Measurements from ENCODE around the gene C11orf91. TPM values are rescaled to one million over a fixed set of nuclear protein-coding genes. Genes with fewer than 3 reads are reported as not detected.
"Not testable (repeated sequence)": the region's sequence is repeated elsewhere in the genome, so short reads cannot be mapped to it uniquely, and the experiment has no call there.

C11orf91 gene
- not detected in 2 replicates for total RNA-seq

GRCh38 chr11:33700502-33701271 lies at the start of gene C11orf91:
Gene C11orf91, minus strand, starts transcription at chr11:33700826. Its CDS starts 86 bp downstream, at chr11:33700740.
- peak; percentile 99 for DNase-seq

GRCh38 chr11:33747979-33748378 lies 47.4 kb upstream of the C11orf91 start:
- DNase-seq: peak; percentile 33

- no peak for DNase-seq
Measured at GRCh38 chr11:33743291-33743690, 42.7 kb upstream of the C11orf91 start.

- peak; percentile 69 for DNase-seq
Measured at GRCh38 chr11:33742249-33742851, 41.7 kb upstream of the C11orf91 start.

DNA sequence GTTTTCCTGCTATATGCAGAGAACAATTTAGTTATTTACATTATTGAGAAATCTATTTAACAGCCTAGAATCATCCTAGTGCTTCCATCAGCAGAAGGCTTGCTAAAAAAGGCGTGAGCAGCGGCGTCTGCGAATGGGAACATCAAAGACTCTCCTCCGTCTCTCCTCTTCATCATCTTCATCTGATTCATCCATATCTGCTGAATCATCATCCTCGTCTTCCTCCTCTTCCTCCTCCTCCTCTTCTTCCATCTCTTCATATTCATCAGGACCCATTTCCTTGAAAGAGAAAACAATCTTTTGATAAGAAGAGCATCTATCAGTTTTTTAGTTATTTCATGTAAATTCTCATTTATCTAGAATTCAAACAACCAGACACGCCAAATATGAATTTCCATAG lies 41.2 kb upstream of the C11orf91 start:
- DNase-seq: no peak

DNA sequence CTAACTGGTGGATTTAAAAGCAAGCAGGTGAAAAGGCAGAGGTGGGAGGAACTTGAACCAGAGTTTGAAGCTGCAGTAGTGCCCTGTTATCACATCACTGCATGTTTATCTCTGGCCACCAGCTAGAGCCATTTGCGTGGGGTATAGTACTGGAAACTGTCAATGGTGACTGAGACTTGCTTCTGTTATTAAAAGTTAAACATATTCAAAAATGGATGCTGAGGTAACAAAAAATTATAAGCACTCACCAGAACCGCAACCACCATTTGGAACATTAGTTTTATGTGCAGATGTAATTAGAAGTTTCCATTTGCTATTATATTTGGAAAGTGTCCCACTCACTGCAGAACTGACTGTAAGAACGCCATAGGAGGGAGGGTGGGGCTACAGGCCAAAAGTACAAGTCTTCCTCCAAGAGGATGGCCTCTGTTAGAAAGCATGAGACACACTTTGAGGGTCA lies 36.8 kb upstream of the C11orf91 start:
- DNase-seq: no peak

DNA sequence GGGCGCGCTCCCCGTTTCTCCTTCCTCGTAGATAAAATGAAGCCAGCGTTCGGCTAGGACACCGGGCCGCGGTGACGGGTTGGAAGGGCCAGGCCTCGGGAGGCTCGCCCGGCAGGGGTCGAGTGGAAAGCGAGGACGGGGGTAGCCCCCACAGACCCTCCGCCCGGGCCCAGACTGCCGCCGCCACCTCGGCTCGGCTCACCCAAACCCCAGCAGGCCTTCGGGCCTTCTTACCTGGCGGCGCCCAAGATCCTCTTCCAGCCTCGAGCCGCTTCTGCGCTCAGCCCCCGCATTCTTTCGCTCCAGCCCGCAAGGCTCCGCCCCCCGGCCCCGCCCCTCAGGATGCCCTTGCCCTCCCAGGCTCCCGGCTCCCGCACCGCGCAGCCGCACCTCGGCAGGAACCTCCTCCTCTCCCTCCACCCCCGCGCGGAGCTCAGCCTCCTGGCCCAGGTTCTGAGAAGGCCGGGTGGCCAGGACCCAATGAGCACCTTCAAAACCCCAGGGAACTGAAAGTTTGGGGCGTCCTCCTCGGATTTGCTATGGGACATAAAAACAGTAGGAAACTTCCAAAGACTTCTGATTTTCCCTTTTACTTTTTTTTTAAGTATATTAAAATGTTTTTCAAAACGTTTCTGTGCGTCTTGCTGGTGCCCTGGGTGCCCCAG lies 35.7 kb upstream of the C11orf91 start, which contains the start of gene CD59:
Gene CD59, minus strand, starts transcription at position 276 of the 665 bp plus-strand sequence. CDS start 13,978 bp downstream, outside the sequence.
- DNase-seq: peak; percentile 97

GRCh38 chr11:33735271-33736147 lies 34.9 kb upstream of the C11orf91 start:
- peak; percentile 52 for DNase-seq

DNA sequence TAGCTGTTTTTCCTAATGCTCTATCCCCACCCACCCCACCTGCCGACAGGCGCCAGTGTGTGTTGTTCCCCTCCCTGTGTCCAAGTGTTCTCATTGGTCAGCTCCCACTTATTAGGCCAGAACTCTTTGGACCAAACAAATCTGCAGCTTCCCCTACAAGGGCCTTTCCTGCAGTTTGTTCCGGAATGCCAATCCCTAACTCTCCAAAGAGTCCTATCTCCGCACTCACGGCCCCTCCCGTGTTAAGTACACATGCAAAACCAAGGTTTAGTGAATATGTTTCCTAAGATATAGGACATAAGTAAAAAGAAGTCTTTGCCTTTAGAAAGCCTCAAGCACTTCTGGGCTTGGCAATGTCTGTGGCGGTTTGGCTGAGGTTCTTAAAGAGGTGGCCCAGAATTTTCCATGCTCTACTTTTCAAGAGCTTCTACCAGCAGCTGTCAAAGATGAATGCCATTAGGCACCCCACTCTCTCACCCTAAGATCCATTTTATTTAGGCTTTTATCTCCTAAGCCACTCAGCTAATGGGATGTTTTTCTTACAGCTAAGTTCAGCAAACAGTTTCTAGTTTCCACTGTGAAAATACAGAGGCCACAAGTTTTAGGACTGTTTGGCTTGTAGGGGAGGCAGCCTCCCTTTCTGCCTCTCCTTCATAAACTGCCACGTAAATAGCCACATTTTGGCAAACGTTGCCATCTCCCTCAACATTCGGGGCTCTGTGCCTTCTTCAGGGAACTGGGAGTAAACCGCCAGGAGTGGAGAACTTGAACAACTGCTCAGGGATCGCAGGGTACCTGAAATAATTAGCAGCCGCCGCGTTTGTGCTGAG lies 34.0 kb upstream of the C11orf91 start:
- DNase-seq: peak; percentile 69

DNA sequence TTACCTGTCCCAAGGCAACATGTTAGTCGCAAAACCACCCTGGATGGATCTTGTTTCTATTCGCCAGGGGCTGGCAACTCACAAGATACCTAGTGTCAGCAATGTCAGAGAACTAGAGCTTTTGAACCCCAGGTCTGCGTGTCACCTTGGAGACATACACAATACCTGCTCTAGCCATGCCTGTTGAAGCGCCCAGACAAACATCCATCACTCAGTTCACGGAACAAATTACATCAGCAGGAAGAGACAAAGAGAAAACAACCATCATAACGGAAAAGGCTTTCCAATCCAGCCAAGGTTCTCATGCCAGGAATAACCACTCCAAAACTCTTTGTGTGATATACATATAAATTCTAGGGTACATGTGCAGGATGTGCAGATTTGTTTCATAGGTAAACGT lies 33.4 kb upstream of the C11orf91 start:
- peak; percentile 78 for DNase-seq

GRCh38 chr11:33731723-33732531 lies 31.3 kb upstream of the C11orf91 start:
- no peak for DNase-seq

- no peak for DNase-seq
Measured at GRCh38 chr11:33730716-33731115, 30.1 kb upstream of the C11orf91 start.

DNA sequence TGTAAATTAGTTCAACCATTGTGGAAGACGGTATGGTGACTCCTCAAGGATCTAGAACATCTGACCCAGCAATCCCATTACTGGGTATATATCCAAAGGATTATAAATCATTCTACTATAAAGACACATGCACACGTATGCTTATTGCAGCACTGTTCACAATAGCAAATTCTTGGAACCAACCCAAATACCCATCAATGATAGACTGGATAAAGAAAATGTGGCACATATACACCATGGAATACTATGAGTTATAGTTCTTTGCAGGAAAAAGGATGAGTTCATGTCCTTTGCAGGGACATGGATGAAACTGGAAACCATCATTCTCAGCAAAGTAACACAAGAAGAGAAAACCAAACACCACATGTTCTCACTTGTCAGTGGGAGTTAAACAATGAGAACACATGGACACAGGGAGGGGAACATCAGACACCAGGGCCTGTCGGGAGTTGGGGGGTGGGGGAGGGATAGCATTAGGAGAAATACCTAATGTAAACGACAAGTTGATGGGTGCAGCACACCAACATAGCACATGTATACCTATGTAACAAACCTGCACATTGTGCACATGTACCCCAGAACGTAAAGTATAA lies 28.5 kb upstream of the C11orf91 start:
- not testable (repeated sequence) for DNase-seq

DNA sequence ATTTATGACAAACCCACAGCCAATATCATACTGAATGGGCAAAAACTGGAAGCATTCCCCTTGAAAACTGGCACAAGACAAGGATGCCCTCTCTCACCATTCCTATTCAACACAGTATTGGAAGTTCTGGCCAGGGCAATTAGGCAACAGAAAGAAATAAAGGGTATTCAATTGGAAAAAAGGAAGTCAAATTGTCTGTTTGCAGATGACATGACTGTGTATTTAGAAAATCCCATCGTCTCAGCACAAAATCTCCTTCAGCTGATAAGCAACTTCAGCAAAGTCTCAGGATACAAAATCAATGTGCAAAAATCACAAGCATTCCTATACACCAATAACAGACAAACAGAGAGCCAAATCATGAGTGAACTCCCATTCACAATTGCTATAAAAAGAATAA lies 26.9 kb upstream of the C11orf91 start:
- not testable (repeated sequence) for DNase-seq

GRCh38 chr11:33725496-33725895 lies 24.9 kb upstream of the C11orf91 start:
- DNase-seq: no peak

DNA sequence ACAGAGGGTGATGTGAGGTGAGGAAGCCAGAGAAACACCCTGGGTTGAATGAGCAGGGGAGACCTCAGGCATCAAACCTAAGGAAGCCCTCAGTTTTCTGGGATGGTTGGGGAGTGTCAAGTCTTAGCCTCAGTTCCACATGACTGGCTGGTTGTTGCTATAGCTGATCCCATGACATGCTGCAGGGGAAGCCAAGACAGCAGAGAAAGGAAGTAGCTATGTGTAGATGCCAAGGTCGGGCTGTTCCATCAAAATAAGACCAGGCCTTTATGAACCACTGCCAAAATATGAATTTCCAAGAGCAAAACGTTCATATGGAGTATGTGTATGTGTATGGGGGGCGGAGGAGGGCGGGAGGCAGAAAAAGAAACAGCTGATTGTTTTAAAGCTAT lies 24.0 kb upstream of the C11orf91 start:
- peak; percentile 94 for DNase-seq

GRCh38 chr11:33723238-33723881 lies 22.7 kb upstream of the C11orf91 start:
- peak; percentile 98 for DNase-seq

- peak; percentile 57 for DNase-seq
Measured at GRCh38 chr11:33722590-33723234, 22.1 kb upstream of the C11orf91 start.

DNA sequence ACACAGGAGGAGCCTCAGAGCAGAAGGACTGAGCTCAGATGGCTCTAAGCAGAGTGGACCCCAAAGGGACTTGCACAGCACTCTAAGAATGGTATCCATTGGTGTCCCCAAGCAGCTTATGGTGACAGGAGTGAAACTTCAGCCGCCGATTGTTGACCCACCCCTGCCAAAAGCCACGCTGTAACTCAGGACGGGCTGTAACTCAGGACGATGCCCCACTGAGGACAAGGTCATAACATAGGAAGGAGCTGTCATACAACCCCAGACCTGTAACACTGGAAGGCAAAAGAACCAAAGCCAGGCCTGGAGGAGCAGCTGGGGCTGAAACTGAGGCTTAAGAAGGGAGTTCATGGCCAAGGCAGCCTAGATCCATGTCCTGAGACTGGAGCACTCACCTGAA lies 21.4 kb upstream of the C11orf91 start:
- DNase-seq: no peak

Measured in dermis blood vessel endothelial cell (primary cell).